ENCODE measurements around the gene ST3GAL2. TPM values are rescaled to one million over a fixed set of nuclear protein-coding genes. Genes with fewer than 3 reads are reported as not detected.

Gene ST3GAL2
- total RNA-seq, 1 experiment from 2014 or later = 9.7 TPM

GRCh38 chr16:70432356-70432722, 6.6 kb downstream of the ST3GAL2 start:
- no TSS peak for BruUV-seq (replicated peaks)

DNA sequence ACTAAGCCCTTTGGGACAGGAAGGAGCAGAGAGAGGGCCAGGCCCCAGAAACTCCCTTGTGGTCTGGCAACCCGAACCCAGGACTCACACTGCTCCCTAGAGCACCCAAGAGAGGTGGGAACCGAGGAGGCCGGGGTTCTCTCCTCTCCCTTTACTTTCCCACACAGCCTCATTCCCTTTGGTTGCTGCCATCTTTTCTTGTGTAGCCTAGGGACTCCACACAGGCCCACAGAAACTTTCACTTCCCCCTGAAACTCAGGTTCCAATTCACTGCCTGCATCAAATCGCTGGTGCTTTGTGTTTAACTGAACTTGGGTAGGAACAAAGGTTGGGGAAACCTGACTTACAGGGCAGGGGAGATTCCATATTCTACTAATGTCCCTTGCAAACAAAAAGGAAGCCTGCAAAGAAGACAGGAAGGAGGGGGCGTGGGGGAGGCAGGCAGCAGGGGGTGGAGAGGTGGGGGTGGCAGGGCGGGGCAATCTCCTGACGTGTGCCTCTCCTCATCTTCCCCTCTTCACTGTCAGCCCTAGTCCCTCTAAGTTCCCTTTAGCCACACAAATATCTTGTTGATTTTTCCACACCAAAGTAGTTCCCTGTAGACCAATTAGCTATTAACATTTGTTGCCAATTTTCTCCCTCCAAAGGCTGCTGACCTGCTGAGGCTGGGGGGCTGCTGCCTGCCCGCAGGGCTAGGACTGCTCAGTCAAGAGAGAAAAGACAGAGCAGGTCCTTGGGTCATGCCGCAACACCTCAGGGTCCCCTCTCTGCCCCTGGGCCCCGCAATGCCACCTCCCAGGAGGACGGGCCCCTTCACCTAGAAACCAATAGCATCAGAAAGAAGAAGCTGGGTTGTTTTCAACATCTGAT, 8.0 kb downstream of the ST3GAL2 start:
- Mint-ChIP-seq H3K9me3 (ENCODE audit: low read depth, unreplicated experiment) (no peaks in the 10 kb centered on the region), H3K4me1 (ENCODE audit: low read depth, unreplicated experiment) (peaks cover 34% of the 10 kb centered on the region), H3K36me3 (ENCODE audit: insufficient read depth, unreplicated experiment) (peaks cover 5% of the 10 kb centered on the region), H3K27me3 (ENCODE audit: unreplicated experiment) (no peaks in the 10 kb centered on the region), H3K27ac (ENCODE audit: unreplicated experiment) (no peak overlapping the region), H3K4me3 (ENCODE audit: low read depth, unreplicated experiment) (no peak overlapping the region)
- intact Hi-C loops (cut with micrococcal nuclease; ENCODE audit: unreplicated experiment) = no loop called here
- no peak for DNase-seq
- CTCF ChIA-PET = interaction anchor here (0.6 kb wide), 1 partner anchor 59 kb away, joined by 5 read pairs; no protein-coding TSS in a partner anchor
- TF ChIP-seq, protein P1, sequence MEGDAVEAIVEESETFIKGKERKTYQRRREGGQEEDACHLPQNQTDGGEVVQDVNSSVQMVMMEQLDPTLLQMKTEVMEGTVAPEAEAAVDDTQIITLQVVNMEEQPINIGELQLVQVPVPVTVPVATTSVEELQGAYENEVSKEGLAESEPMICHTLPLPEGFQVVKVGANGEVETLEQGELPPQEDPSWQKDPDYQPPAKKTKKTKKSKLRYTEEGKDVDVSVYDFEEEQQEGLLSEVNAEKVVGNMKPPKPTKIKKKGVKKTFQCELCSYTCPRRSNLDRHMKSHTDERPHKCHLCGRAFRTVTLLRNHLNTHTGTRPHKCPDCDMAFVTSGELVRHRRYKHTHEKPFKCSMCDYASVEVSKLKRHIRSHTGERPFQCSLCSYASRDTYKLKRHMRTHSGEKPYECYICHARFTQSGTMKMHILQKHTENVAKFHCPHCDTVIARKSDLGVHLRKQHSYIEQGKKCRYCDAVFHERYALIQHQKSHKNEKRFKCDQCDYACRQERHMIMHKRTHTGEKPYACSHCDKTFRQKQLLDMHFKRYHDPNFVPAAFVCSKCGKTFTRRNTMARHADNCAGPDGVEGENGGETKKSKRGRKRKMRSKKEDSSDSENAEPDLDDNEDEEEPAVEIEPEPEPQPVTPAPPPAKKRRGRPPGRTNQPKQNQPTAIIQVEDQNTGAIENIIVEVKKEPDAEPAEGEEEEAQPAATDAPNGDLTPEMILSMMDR (IDR thresholded peaks at IDR 0.05; ENCODE audit: unreplicated experiment) = no peak
- BruUV-seq (replicated peaks) = no TSS peak

More at GRCh38 chr16:70432356-70432722, 6.6 kb downstream of the ST3GAL2 start:
- no peaks in the 10 kb centered on the region for H3K27me3 Mint-ChIP-seq (ENCODE audit: unreplicated experiment)
- peaks cover 5% of the 10 kb centered on the region for H3K36me3 Mint-ChIP-seq (ENCODE audit: insufficient read depth, unreplicated experiment)
- H3K4me1 Mint-ChIP-seq (ENCODE audit: low read depth, unreplicated experiment) = peaks cover 39% of the 10 kb centered on the region
- no peak overlapping the region for H3K4me3 Mint-ChIP-seq (ENCODE audit: low read depth, unreplicated experiment)
- H3K27ac Mint-ChIP-seq (ENCODE audit: unreplicated experiment) = no peak overlapping the region
- H3K9me3 Mint-ChIP-seq (ENCODE audit: low read depth, unreplicated experiment) = no peaks in the 10 kb centered on the region
- TF ChIP-seq, protein P1 (IDR thresholded peaks at IDR 0.05; ENCODE audit: unreplicated experiment) = no peak
- intact Hi-C loops (cut with micrococcal nuclease; ENCODE audit: unreplicated experiment) = no loop called here
- DNase-seq = no peak
- CTCF ChIA-PET = no interaction called here

DNA sequence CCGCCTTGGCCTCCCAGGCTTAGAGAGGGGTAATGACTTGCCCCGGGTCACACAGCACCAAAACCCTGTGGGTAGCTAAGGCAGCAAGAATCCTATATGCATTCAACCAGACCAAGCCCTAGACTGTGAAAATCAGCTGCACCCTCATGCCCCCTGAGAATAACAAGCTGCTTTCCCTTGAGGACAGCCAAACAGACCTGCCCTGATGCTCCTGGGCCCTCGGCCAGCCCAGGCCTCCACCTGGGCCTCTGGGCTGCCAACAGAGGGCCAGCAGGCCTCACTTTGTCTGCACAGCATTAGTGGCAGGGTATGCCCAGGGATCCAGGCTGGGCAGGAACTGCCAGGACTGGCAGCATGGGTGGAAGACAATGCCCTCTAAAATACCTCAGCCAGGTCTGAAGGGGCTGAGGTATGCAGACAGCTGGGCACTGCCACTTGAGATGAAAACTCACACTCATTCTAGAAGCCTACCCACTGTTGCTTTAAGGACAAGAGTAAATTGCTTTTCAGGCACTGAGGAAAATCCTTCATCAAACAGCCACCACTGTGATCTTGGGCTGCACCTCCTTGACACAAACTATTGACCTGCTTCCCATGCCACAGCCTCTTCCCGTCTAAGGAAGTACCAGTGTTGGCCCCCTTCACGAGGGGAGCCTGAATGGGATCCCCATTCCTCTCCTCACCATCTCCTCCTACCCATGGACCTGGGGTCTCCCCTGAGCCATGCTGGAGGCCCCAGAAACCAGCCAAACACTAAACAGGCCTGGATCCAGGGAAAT, 8.8 kb downstream of the ST3GAL2 start:
- Mint-ChIP-seq H3K4me1 (ENCODE audit: low read depth, unreplicated experiment) (peaks cover 34% of the 10 kb centered on the region), H3K9me3 (ENCODE audit: low read depth, unreplicated experiment) (no peaks in the 10 kb centered on the region), H3K27ac (ENCODE audit: unreplicated experiment) (no peak overlapping the region), H3K4me3 (ENCODE audit: low read depth, unreplicated experiment) (no peak overlapping the region), H3K36me3 (ENCODE audit: insufficient read depth, unreplicated experiment) (peaks cover 5% of the 10 kb centered on the region), H3K27me3 (ENCODE audit: unreplicated experiment) (no peaks in the 10 kb centered on the region)
- no TSS peak for BruUV-seq (replicated peaks)
- CTCF ChIA-PET = no interaction called here
- DNase-seq = no peak
- intact Hi-C loops (cut with micrococcal nuclease; ENCODE audit: unreplicated experiment) = no loop called here
- TF ChIP-seq, protein P1 (IDR thresholded peaks at IDR 0.05; ENCODE audit: unreplicated experiment) = no peak

DNA sequence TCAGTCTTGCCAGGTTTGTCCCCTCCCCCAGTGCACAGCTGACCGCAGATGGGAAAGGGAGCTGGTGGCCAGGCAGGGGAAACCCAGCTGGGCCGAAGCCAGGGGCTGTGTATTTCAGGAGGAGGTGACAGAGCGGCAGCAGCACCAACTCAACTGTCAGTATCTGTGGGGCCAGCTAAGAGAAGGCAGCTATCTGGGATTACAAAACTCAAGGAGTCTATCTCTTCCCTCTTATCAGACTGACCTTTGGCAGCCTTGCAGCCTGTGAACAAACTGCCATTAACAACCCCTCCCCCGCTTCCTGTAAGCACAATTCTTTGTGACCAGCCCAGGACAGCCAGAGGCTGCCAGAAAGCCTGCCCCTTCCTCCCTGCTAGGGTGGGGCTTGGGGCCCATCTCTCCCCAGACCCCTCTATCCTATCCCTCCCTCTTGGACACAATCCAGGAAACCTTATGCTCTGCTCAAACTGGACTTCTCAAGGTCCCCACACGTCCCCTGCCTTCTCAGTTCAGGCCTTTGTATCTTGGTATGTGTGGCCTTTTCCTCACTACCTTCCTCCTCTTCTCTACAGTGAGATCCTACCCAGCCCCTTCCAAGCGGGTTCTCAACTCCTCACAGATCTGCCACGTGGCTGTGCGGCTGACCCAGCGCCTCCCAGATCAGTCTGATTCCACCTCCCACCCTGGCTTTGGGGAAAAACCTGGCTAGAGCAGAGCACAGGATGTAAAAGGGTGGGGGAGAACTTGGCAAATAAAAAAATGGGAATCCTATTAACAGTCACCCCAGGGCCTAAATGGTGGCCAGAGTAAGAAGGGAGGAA, 10.5 kb downstream of the ST3GAL2 start:
- Mint-ChIP-seq H3K27ac (ENCODE audit: unreplicated experiment) (peak overlapping the region; percentile 75), H3K27me3 (ENCODE audit: unreplicated experiment) (no peaks in the 10 kb centered on the region), H3K9me3 (ENCODE audit: low read depth, unreplicated experiment) (no peaks in the 10 kb centered on the region), H3K36me3 (ENCODE audit: insufficient read depth, unreplicated experiment) (peaks cover 5% of the 10 kb centered on the region), H3K4me1 (ENCODE audit: low read depth, unreplicated experiment) (peaks cover 34% of the 10 kb centered on the region), H3K4me3 (ENCODE audit: low read depth, unreplicated experiment) (peak overlapping the region; percentile 14)
- DNase-seq = peak; percentile 94
- BruUV-seq (replicated peaks) = no TSS peak
- CTCF ChIA-PET = interaction anchor here (0.6 to 1.1 kb wide), 6 partner anchors 10 to 48 kb away, joined by 3 to 13 read pairs (median 4); partner anchors contain the start of genes FCSK and ST3GAL2
- TF ChIP-seq, protein P1 (IDR thresholded peaks at IDR 0.05; ENCODE audit: unreplicated experiment) = no peak
- intact Hi-C loops (cut with micrococcal nuclease; ENCODE audit: unreplicated experiment) = loop anchor here (1.0 kb wide), 1 partner anchor 25 kb away; no protein-coding TSS in a partner anchor
